NCI-H345 (cell line): ENCODE data around the gene PTGR2.
"Not testable (repeated sequence)": the region's sequence is repeated elsewhere in the genome, so short reads cannot be mapped to it uniquely, and the experiment has no call there.

Experiments used
- DNase-seq: peaks from one replicate; lab custom pipeline; 2025; lab: John Stamatoyannopoulos, UW

Gene PTGR2

GRCh38 chr14:73833034-73833433 lies 18.6 kb upstream of the PTGR2 start:
- no peak for DNase-seq

GRCh38 chr14:73833530-73834260 lies 17.9 kb upstream of the PTGR2 start:
- DNase-seq: no peak

GRCh38 chr14:73834261-73834625 lies 17.4 kb upstream of the PTGR2 start:
- no peak for DNase-seq

- DNase-seq: not testable (repeated sequence)
Measured at GRCh38 chr14:73838293-73839034, 13.2 kb upstream of the PTGR2 start.

- no peak for DNase-seq
Measured at GRCh38 chr14:73842201-73842600, 9.4 kb upstream of the PTGR2 start.

GRCh38 chr14:73842851-73843250 lies 8.8 kb upstream of the PTGR2 start:
- no peak for DNase-seq

GRCh38 chr14:73843296-73843695 lies 8.3 kb upstream of the PTGR2 start:
- no peak for DNase-seq

GRCh38 chr14:73846947-73847346 lies 4.7 kb upstream of the PTGR2 start:
- no peak for DNase-seq

GRCh38 chr14:73851000-73851399 lies 631 bp upstream of the PTGR2 start:
- no peak for DNase-seq

- no peak for DNase-seq
Measured at GRCh38 chr14:73859145-73859544, 7.5 kb downstream of the PTGR2 start.

GRCh38 chr14:73861073-73861472 lies 9.4 kb downstream of the PTGR2 start:
- no peak for DNase-seq

GRCh38 chr14:73862480-73862879 lies 10.8 kb downstream of the PTGR2 start:
- DNase-seq: no peak

- DNase-seq: no peak
Measured at GRCh38 chr14:73863209-73863608, 11.6 kb downstream of the PTGR2 start.

GRCh38 chr14:73865534-73866113 lies 14.0 kb downstream of the PTGR2 start:
- DNase-seq: no peak

GRCh38 chr14:73869754-73870153 lies 18.1 kb downstream of the PTGR2 start:
- not testable (repeated sequence) for DNase-seq

GRCh38 chr14:73870525-73871235 lies 19.0 kb downstream of the PTGR2 start:
- DNase-seq: no peak

GRCh38 chr14:73873660-73874059 lies 22.0 kb downstream of the PTGR2 start:
- DNase-seq: no peak

GRCh38 chr14:73877790-73878189 lies 26.2 kb downstream of the PTGR2 start:
- no peak for DNase-seq

GRCh38 chr14:73878436-73878835 lies 26.8 kb downstream of the PTGR2 start:
- DNase-seq: no peak

GRCh38 chr14:73879027-73879426 lies 27.4 kb downstream of the PTGR2 start:
- DNase-seq: no peak

GRCh38 chr14:73884438-73885190 lies 33.0 kb downstream of the PTGR2 start:
- DNase-seq: no peak
